ENCODE results near the gene PTCH2. TPM values are rescaled to one million over a fixed set of nuclear protein-coding genes. Genes with fewer than 3 reads are reported as not detected.

PTCH2 gene
- total and polyA plus RNA-seq, 2 of the 13 experiments (the other 11 are each of a cell fraction or from before 2014, with no cell fraction given), result 0.60 to 1.5 TPM

- TF ChIP-seq ZNF260 (CRISPR knock-in tag; IDR thresholded peaks at IDR 0.05; ENCODE audit: borderline replicate concordance, low read depth) (no peak), FOXJ3 (CRISPR knock-in tag; IDR thresholded peaks at IDR 0.05; ENCODE audit: borderline replicate concordance) (no peak), NR3C1 (CRISPR knock-in tag; IDR thresholded peaks at IDR 0.05) (no peak), ATF7 (IDR thresholded peaks at IDR 0.05) (no peak), ATF7 (CRISPR knock-in tag; IDR thresholded peaks at IDR 0.05) (no peak; the same call in 1 of the 2 replicates), ZFP36 (IDR thresholded peaks at IDR 0.05; ENCODE audit: borderline replicate concordance, low read depth, low read length, partially characterized antibody) (no peak), ZNF615 (CRISPR knock-in tag; IDR thresholded peaks at IDR 0.05; ENCODE audit: borderline replicate concordance) (0 out of 2 replicates have a peak, but pooled peaks have one; percentile 67), NR1H2 (CRISPR knock-in tag; IDR thresholded peaks at IDR 0.05; ENCODE audit: borderline replicate concordance, low read depth) (no peak; the same call in 1 of the 2 replicates), DR1 (CRISPR knock-in tag; IDR thresholded peaks at IDR 0.05) (no peak; the same call in 1 of the 2 replicates), AHR (CRISPR knock-in tag; IDR thresholded peaks at IDR 0.05) (peak; percentile 57; the same call in 1 of the 2 replicates), ZSCAN9 (CRISPR knock-in tag; IDR thresholded peaks at IDR 0.05; ENCODE audit: borderline replicate concordance) (no peak), GABPA (IDR thresholded peaks at IDR 0.05; ENCODE audit: low read depth, low read length) (no peak), GABPA (CRISPR knock-in tag; IDR thresholded peaks at IDR 0.05; ENCODE audit: low read depth) (no peak), SRY (CRISPR knock-in tag; IDR thresholded peaks at IDR 0.05) (no peak; the same call in 1 of the 2 replicates), ZNF296 (CRISPR knock-in tag; conservative IDR thresholded peaks at IDR 0.05) (no peak), ZMAT3 (CRISPR knock-in tag; conservative IDR thresholded peaks at IDR 0.05) (no peak), ZSCAN12 (CRISPR knock-in tag; IDR thresholded peaks at IDR 0.05) (no peak)
- TF ChIP-seq, protein P1, sequence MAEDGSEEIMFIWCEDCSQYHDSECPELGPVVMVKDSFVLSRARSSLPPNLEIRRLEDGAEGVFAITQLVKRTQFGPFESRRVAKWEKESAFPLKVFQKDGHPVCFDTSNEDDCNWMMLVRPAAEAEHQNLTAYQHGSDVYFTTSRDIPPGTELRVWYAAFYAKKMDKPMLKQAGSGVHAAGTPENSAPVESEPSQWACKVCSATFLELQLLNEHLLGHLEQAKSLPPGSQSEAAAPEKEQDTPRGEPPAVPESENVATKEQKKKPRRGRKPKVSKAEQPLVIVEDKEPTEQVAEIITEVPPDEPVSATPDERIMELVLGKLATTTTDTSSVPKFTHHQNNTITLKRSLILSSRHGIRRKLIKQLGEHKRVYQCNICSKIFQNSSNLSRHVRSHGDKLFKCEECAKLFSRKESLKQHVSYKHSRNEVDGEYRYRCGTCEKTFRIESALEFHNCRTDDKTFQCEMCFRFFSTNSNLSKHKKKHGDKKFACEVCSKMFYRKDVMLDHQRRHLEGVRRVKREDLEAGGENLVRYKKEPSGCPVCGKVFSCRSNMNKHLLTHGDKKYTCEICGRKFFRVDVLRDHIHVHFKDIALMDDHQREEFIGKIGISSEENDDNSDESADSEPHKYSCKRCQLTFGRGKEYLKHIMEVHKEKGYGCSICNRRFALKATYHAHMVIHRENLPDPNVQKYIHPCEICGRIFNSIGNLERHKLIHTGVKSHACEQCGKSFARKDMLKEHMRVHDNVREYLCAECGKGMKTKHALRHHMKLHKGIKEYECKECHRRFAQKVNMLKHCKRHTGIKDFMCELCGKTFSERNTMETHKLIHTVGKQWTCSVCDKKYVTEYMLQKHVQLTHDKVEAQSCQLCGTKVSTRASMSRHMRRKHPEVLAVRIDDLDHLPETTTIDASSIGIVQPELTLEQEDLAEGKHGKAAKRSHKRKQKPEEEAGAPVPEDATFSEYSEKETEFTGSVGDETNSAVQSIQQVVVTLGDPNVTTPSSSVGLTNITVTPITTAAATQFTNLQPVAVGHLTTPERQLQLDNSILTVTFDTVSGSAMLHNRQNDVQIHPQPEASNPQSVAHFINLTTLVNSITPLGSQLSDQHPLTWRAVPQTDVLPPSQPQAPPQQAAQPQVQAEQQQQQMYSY (CRISPR knock-in tag; IDR thresholded peaks at IDR 0.05), result no peak
- TF ChIP-seq, protein P2, sequence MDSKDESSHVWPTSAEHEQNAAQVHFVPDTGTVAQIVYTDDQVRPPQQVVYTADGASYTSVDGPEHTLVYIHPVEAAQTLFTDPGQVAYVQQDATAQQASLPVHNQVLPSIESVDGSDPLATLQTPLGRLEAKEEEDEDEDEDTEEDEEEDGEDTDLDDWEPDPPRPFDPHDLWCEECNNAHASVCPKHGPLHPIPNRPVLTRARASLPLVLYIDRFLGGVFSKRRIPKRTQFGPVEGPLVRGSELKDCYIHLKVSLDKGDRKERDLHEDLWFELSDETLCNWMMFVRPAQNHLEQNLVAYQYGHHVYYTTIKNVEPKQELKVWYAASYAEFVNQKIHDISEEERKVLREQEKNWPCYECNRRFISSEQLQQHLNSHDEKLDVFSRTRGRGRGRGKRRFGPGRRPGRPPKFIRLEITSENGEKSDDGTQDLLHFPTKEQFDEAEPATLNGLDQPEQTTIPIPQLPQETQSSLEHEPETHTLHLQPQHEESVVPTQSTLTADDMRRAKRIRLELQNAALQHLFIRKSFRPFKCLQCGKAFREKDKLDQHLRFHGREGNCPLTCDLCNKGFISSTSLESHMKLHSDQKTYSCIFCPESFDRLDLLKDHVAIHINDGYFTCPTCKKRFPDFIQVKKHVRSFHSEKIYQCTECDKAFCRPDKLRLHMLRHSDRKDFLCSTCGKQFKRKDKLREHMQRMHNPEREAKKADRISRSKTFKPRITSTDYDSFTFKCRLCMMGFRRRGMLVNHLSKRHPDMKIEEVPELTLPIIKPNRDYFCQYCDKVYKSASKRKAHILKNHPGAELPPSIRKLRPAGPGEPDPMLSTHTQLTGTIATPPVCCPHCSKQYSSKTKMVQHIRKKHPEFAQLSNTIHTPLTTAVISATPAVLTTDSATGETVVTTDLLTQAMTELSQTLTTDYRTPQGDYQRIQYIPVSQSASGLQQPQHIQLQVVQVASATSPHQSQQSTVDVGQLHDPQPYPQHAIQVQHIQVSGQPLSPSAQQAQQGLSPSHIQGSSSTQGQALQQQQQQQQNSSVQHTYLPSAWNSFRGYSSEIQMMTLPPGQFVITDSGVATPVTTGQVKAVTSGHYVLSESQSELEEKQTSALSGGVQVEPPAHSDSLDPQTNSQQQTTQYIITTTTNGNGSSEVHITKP (CRISPR knock-in tag; IDR thresholded peaks at IDR 0.05; ENCODE audit: low read depth), result peak; percentile 75
- TF ChIP-seq, protein P3, sequence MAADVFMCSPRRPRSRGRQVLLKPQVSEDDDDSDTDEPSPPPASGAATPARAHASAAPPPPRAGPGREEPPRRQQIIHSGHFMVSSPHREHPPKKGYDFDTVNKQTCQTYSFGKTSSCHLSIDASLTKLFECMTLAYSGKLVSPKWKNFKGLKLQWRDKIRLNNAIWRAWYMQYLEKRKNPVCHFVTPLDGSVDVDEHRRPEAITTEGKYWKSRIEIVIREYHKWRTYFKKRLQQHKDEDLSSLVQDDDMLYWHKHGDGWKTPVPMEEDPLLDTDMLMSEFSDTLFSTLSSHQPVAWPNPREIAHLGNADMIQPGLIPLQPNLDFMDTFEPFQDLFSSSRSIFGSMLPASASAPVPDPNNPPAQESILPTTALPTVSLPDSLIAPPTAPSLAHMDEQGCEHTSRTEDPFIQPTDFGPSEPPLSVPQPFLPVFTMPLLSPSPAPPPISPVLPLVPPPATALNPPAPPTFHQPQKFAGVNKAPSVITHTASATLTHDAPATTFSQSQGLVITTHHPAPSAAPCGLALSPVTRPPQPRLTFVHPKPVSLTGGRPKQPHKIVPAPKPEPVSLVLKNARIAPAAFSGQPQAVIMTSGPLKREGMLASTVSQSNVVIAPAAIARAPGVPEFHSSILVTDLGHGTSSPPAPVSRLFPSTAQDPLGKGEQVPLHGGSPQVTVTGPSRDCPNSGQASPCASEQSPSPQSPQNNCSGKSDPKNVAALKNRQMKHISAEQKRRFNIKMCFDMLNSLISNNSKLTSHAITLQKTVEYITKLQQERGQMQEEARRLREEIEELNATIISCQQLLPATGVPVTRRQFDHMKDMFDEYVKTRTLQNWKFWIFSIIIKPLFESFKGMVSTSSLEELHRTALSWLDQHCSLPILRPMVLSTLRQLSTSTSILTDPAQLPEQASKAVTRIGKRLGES (CRISPR knock-in tag; IDR thresholded peaks at IDR 0.05; ENCODE audit: borderline replicate concordance), result no peak
These were observed 34.8 kb downstream of the PTCH2 start, which contains the start of gene BTBD19 (continued) for GRCh38 chr1:44808063-44808937.

All from HepG2 (cell line).